22Rv1 (cell line): ENCODE measurements around the gene CRB3.

ENCODE experiments used
- ZFX ChIP-seq: fragments of 450-650 bp; IDR thresholded peaks from 2 replicates; pipeline ENCODE4 v1.6.1; 2017; ENCODE audit warnings: antibody characterized with exemption, borderline replicate concordance
- TF ChIP-seq, protein P1 (sequence below): fragments of 450-650 bp; IDR thresholded peaks from 2 replicates; pipeline ENCODE4 v1.5.1; 2017; ENCODE audit warnings: mild to moderate bottlenecking

DNA sequence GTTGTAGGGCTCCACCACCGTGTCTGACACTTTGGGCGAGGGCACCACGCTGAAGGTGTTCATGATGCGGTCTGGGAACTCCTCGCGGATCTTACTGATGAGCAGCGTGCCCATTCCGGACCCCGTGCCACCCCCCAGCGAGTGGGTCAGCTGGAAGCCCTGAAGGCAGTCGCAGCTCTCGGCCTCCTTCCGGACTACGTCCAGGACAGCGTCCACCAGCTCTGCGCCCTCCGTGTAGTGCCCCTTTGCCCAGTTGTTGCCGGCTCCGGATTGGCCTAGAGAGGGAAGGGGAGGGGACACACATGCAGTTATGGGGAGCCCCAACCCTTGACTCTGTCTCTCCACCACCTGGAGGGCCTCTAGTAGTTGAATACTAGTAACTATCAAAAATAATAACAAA is 31.9 kb downstream of the CRB3 start:
- TF ChIP-seq, protein P1, sequence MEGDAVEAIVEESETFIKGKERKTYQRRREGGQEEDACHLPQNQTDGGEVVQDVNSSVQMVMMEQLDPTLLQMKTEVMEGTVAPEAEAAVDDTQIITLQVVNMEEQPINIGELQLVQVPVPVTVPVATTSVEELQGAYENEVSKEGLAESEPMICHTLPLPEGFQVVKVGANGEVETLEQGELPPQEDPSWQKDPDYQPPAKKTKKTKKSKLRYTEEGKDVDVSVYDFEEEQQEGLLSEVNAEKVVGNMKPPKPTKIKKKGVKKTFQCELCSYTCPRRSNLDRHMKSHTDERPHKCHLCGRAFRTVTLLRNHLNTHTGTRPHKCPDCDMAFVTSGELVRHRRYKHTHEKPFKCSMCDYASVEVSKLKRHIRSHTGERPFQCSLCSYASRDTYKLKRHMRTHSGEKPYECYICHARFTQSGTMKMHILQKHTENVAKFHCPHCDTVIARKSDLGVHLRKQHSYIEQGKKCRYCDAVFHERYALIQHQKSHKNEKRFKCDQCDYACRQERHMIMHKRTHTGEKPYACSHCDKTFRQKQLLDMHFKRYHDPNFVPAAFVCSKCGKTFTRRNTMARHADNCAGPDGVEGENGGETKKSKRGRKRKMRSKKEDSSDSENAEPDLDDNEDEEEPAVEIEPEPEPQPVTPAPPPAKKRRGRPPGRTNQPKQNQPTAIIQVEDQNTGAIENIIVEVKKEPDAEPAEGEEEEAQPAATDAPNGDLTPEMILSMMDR = no peak
- no peak for TF ChIP-seq ZFX
